B cell (primary cell): ENCODE measurements around the gene MSLN. TPM values are rescaled to one million over a fixed set of nuclear protein-coding genes. Genes with fewer than 3 reads are reported as not detected.
"Not testable (repeated sequence)": the region's sequence is repeated elsewhere in the genome, so short reads cannot be mapped to it uniquely, and the experiment has no call there.

ENCODE experiments used
- ATAC-seq: fragments of 200-7000 bp; cut with Tn5 transposase; one replicate; pipeline ENCODE4 v1.10.0; 2021; ENCODE audit warnings: low read depth, mild to moderate bottlenecking, moderate number of reproducible peaks, moderate library complexity
- CTCF ChIA-PET: fragments of 350-600 bp; sonication (Branson Sonifier 250); formaldehyde crosslinking; loops from one replicate; lab custom pipeline; 2021; ENCODE audit warnings: antibody characterized with exemption, inconsistent platforms; lab: Charles Lee
- POLR2A ChIA-PET: fragments of 350-600 bp; sonication (Branson Sonifier 250); formaldehyde crosslinking; loops from one replicate; lab custom pipeline; 2021; ENCODE audit warnings: antibody characterized with exemption; lab: Charles Lee
- DNase-seq: peaks from one replicate; pipeline ENCODE4 v3.0.0; 2013
- H2AFZ ChIP-seq: 2 replicates; pipeline ENCODE4 v1.6.1; 2012; ENCODE audit warnings: mild to moderate bottlenecking, low read depth, low read length; ENCODE audit not compliant: insufficient read depth, poor library complexity, severe bottlenecking
- H3K27ac ChIP-seq, 2 donors: 1 replicate in 1 of 2; 2 replicates in 1 of 2; pipeline ENCODE4 v1.5.1; 2012 to 2013; ENCODE audit warnings: low read length in 2 of 2, mild to moderate bottlenecking in 2 of 2, moderate library complexity in 1 of 2
- H3K27me3 ChIP-seq, 4 experiments: fragments of 200-600 bp in 1 of 4; sonication (generic) in 1 of 4; replicated peaks in 1 of 4; 1 replicate in 2 of 4; 2 replicates in 2 of 4; pipeline versions ENCODE4 v1.6.1 to v1.7.0; 2013 to 2016; ENCODE audit warnings: low read length in 3 of 4, mild to moderate bottlenecking in 2 of 4, mixed read lengths in 1 of 4, moderate library complexity in 1 of 4; ENCODE audit not compliant: insufficient read depth in 4 of 4, control insufficient read depth in 3 of 4; ENCODE audit errors: control extremely low read depth in 1 of 4
- H3K36me3 ChIP-seq, 2 experiments: replicated peaks in 1 of 2; 1 replicate in 1 of 2; 2 replicates in 1 of 2; pipeline versions ENCODE4 v1.6.1 to v1.7.1; 2013; ENCODE audit warnings: low read length in 1 of 2; ENCODE audit not compliant: insufficient read depth in 2 of 2, control insufficient read depth in 1 of 2; ENCODE audit errors: control extremely low read depth in 1 of 2, extremely low read depth in 1 of 2
- H3K4me1 ChIP-seq, 2 donors: fragments of 200-600 bp in 1 of 2; sonication (generic) in 1 of 2; 1 replicate in 1 of 2; 2 replicates in 1 of 2; pipeline versions ENCODE4 v1.5.1 to v1.6.1; 2013 to 2017; ENCODE audit warnings: low read length in 2 of 2; ENCODE audit not compliant: control insufficient read depth in 2 of 2, insufficient read depth in 2 of 2
- H3K4me2 ChIP-seq: replicated peaks from 2 replicates; pipeline ENCODE3; 2012; ENCODE audit warnings: mild to moderate bottlenecking, low read depth, low read length; ENCODE audit not compliant: poor library complexity, severe bottlenecking
- H3K4me3 ChIP-seq, 5 experiments: fragments of 200-600 bp in 1 of 5; sonication (generic) in 1 of 5; 1 replicate in 3 of 5; 2 replicates in 2 of 5; pipeline versions ENCODE4 v1.5.1 to v1.7.0; 2011 to 2016; ENCODE audit warnings: low read length in 4 of 5, mild to moderate bottlenecking in 4 of 5, low read depth in 2 of 5, control low read depth in 1 of 5, moderate library complexity in 1 of 5; ENCODE audit not compliant: insufficient read depth in 1 of 5; ENCODE audit errors: control extremely low read depth in 1 of 5, extremely low read depth in 1 of 5
- H3K79me2 ChIP-seq: fragments of 200-600 bp; sonication (generic); one replicate; pipeline ENCODE4 v1.6.0; 2016; ENCODE audit warnings: low read length; ENCODE audit not compliant: control insufficient read depth, insufficient read depth
- H3K9ac ChIP-seq: fragments of 200-600 bp; sonication (generic); 2 replicates; pipeline ENCODE4 v1.6.1; 2017; ENCODE audit warnings: mild to moderate bottlenecking, low read length, moderate library complexity
- H3K9me3 ChIP-seq, 3 donors: one replicate each; pipeline versions ENCODE4 v1.6.1 to v1.7.1; 2013; ENCODE audit warnings: low read length in 2 of 3; ENCODE audit not compliant: control insufficient read depth in 2 of 3, insufficient read depth in 1 of 3; ENCODE audit errors: control extremely low read depth in 1 of 3
- H4K20me1 ChIP-seq: 2 replicates; pipeline ENCODE4 v1.6.0; 2012; ENCODE audit warnings: mild to moderate bottlenecking, low read length; ENCODE audit not compliant: insufficient read depth, control insufficient read depth, poor library complexity, severe bottlenecking
- H3K27ac Mint-ChIP-seq: one replicate; pipeline ENCODE4 v1.8.0; 2021; ENCODE audit warnings: mixed read lengths
- H3K27me3 Mint-ChIP-seq: one replicate; pipeline ENCODE4 v1.8.0; 2021; ENCODE audit warnings: mixed read lengths
- H3K4me1 Mint-ChIP-seq: one replicate; pipeline ENCODE4 v1.8.0; 2021; ENCODE audit warnings: mixed read lengths
- H3K4me3 Mint-ChIP-seq: one replicate; pipeline ENCODE4 v1.8.0; 2021; ENCODE audit warnings: mixed read lengths
- H3K9me3 Mint-ChIP-seq: one replicate; pipeline ENCODE4 v1.8.0; 2022; ENCODE audit warnings: mixed read lengths; ENCODE audit not compliant: insufficient read depth
- CTCF ChIP-seq: fragments of 200-600 bp; IDR thresholded peaks from one replicate; pipeline ENCODE4 v1.8.0; 2022; ENCODE audit warnings: antibody characterized with exemption, mild to moderate bottlenecking
- EZH2 ChIP-seq: IDR thresholded peaks from 2 replicates; pipeline ENCODE4 v1.6.1; 2012; ENCODE audit warnings: borderline replicate concordance, low read depth, mild to moderate bottlenecking, moderate library complexity, low read length; ENCODE audit not compliant: insufficient read depth, poor library complexity, severe bottlenecking
- WGBS: methylation state at CpG from one replicate; pipeline ENCODE4 v1.1.5; 2013; ENCODE audit warnings: missing lambda C conversion rate; ENCODE audit not compliant: insufficient coverage; 5-methylcytosine and 5-hydroxymethylcytosine counted together
- intact Hi-C: fragments of 100-400 bp; cut with micrococcal nuclease; formaldehyde crosslinking; loops from one replicate; pipeline ENCODE4 v1.10.0; 2022
- polyA plus RNA-seq: library from polyadenylated mRNA; depleted of rRNA; stranded (reverse); fragments of >200 nt; gene quantifications from 2 replicates; pipeline ENCODE4 v1.2.3, GENCODE V29; 2012
- total RNA-seq, 2 donors: library from RNA; stranded (reverse); fragments of 120-200 nt in 1 of 2; gene quantifications; 1 replicate in 1 of 2; 2 replicates in 1 of 2; pipeline versions ENCODE4 v1.2.3 to v1.2.4, GENCODE V29; 2013 to 2022

The MSLN gene
- total and polyA plus RNA-seq, 2 donors (not counting 1 experiment from before 2014, with no cell fraction given), result not detected

DNA sequence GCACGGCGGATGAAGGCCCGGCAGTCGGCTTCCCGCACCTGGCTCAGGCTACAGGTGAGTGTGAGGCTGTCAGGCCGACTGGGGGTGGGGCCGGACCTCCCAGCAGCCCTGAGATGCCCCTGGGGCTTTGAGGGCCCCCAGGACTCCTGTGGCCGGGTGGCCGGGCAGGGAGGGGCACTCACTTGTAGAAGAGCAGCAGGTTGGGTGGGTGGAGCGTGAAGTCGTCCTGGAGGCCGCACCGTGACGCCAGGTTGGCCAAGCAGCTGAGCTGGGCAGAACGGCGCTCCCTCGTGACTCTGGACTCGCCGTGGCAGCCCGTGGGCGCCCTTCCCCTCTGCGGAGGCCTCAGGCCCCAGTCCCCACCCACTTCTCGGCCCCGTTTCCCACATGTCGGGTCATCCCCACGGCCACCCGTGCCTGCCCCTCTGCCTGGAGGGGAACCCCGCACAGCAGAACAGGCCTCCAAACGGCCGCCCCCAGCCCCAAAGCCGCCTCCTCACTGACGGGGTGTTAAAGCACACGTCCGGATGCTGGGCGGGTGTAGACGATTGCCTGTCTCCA is 14.8 kb downstream of the MSLN start:
- POLR2A ChIA-PET, result no interaction called here
- no peak overlapping the region for H3K27ac Mint-ChIP-seq

DNA sequence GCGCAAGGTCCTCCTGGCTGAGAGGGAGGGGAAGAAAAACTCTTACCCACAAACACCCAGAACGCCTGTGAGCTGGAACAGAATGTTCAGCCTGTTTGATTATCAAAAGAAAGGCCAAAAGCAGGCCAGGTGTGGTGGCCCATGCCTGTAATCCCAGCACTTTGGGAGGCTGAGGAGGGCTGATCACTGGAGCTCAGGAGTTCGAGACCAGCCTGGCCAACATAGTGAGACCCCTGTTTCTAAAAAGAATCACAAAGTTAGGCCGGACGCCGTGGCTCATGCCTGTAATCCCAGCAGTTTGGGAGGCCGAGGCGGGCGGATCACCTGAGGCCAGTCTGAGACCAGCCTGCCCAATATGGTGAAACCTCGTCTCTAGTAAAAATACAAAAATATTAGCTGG is 15.8 kb downstream of the MSLN start:
- ATAC-seq, H3K4me3 Mint-ChIP-seq: not testable (repeated sequence)

More for the DNA sequence above, 14.8 kb downstream of the MSLN start:
- no peaks in the 10 kb centered on the region for H3K36me3 ChIP-seq
- no peaks in the 10 kb centered on the region for H3K4me1 Mint-ChIP-seq
- ATAC-seq, result no peak
- no peaks in the 10 kb centered on the region for H4K20me1 ChIP-seq
- H3K27me3 ChIP-seq, result peaks cover 0 to 13% (median 2%) of the 10 kb centered on the region in 4 experiments
- H2AFZ ChIP-seq, result no peak overlapping the region
- intact Hi-C loops, result no loop called here
- CTCF ChIA-PET, result no interaction called here
- H3K27ac ChIP-seq, result no peak overlapping the region
- H3K4me3 ChIP-seq, result no peak overlapping the region
- 89% methylated on average over 36 of the region's 36 CpGs for whole genome bisulfite sequencing
- H3K79me2 ChIP-seq, result no peaks in the 10 kb centered on the region
- no peaks in the 10 kb centered on the region for H3K9me3 Mint-ChIP-seq
- peaks cover 4% of the 10 kb centered on the region for H3K27me3 Mint-ChIP-seq
- H3K9me3 ChIP-seq, result no peaks in the 10 kb centered on the region
- no peaks in the 10 kb centered on the region for H3K4me1 ChIP-seq
- H3K4me3 Mint-ChIP-seq, result no peak overlapping the region
- H3K4me2 ChIP-seq, result no peak overlapping the region
- DNase-seq, result no peak
- H3K9ac ChIP-seq, result no peak overlapping the region
- TF ChIP-seq CTCF, result no peak
- TF ChIP-seq EZH2, result no peak

More for the DNA sequence above, 15.8 kb downstream of the MSLN start:
- intact Hi-C loops, H2AFZ ChIP-seq, H3K9me3 ChIP-seq, POLR2A ChIA-PET, H3K27ac ChIP-seq, H3K4me2 ChIP-seq, H3K4me1 ChIP-seq, H3K36me3 ChIP-seq, H3K4me1 Mint-ChIP-seq, H3K9ac ChIP-seq, H3K27me3 Mint-ChIP-seq, H3K9me3 Mint-ChIP-seq, H3K4me3 ChIP-seq, H4K20me1 ChIP-seq, DNase-seq, H3K79me2 ChIP-seq, H3K27ac Mint-ChIP-seq: not testable (repeated sequence)
- H3K27me3 ChIP-seq, result peaks cover 0 to 16% (median 2%) of the 10 kb centered on the region in 4 experiments
- CTCF ChIA-PET, result interaction anchor here (0.7 kb wide), 1 partner anchor 66 kb away, joined by 3 read pairs; no protein-coding TSS in a partner anchor
- 90% methylated on average over 8 of the region's 10 CpGs for WGBS
